Upper lobe of left lung (tissue), 4 donors: Measurements from ENCODE around the gene ITGB7.

Experiments
- EP300 ChIP-seq, 4 donors: sonication (generic); formaldehyde crosslinking; IDR thresholded peaks; one replicate each; pipeline ENCODE4 v1.5.1; 2017; ENCODE audit warnings: antibody characterized with exemption in 4 of 4, control low read depth in 2 of 4
- POLR2A ChIP-seq, 4 donors: fragments of 450-650 bp; IDR thresholded peaks; one replicate each; pipeline ENCODE4 v1.5.1; 2016 to 2017; ENCODE audit warnings: antibody characterized with exemption in 4 of 4, mild to moderate bottlenecking in 2 of 4
- POLR2AphosphoS5 ChIP-seq, 2 donors: sonication (generic); formaldehyde crosslinking; IDR thresholded peaks; one replicate each; pipeline ENCODE4 v1.5.1; 2017; ENCODE audit warnings: antibody characterized with exemption in 2 of 2
- TF ChIP-seq, protein P1 (sequence below), 6 experiments: fragments of 450-650 bp in 4 of 6; fragments of 200-600 bp in 2 of 6; sonication (generic) in 2 of 6; IDR thresholded peaks; one replicate each; pipeline ENCODE4 v1.5.1; 2016 to 2019; ENCODE audit warnings: antibody characterized with exemption in 6 of 6

DNA sequence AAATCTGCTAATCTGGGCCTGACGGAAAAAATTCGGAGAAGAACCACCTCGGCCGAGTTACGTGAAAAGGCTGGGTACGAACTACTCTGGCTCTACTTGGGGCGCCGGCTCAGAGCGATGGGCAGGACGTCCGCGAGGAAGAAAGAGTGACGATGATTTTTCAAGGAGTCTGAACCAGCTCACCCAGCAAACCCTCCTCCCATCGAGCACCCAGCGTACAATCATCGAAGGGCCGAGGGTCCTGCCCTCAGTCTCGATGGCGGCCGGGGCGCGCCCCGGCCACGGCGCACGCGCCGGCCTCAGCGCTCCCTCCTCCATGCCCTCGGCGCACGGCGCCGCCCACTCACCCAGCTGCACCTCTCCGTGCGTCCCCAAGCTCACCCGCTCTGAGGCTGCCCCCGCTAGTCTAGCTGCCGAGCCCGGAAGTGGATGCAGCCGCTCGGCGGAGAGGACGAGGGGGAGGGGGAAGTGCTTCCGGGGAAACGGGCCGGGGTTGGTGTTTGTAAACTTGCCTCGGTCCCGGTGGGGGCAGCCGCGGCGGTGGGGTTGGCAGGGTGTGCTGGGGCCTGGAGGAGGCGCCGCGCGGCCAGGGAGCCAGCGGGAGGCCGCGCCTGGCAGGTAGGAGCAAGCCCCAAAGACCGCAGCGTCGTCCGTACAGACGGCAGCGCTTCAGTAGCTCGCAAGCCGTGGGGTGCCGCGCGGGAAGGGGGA lies 26.7 kb downstream of the ITGB7 start, which contains the start of the genes CSAD and ZNF740:
- TF ChIP-seq, protein P1, sequence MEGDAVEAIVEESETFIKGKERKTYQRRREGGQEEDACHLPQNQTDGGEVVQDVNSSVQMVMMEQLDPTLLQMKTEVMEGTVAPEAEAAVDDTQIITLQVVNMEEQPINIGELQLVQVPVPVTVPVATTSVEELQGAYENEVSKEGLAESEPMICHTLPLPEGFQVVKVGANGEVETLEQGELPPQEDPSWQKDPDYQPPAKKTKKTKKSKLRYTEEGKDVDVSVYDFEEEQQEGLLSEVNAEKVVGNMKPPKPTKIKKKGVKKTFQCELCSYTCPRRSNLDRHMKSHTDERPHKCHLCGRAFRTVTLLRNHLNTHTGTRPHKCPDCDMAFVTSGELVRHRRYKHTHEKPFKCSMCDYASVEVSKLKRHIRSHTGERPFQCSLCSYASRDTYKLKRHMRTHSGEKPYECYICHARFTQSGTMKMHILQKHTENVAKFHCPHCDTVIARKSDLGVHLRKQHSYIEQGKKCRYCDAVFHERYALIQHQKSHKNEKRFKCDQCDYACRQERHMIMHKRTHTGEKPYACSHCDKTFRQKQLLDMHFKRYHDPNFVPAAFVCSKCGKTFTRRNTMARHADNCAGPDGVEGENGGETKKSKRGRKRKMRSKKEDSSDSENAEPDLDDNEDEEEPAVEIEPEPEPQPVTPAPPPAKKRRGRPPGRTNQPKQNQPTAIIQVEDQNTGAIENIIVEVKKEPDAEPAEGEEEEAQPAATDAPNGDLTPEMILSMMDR (IDR thresholded peaks at IDR 0.05) = peak in 1 of 6 experiments; percentile 29
- TF ChIP-seq EP300 (IDR thresholded peaks at IDR 0.05) = peak in 2 of 4 donors; percentile 3 to 71
- TF ChIP-seq POLR2AphosphoS5 (IDR thresholded peaks at IDR 0.05) = peak; percentile 88 to 93
- peak in 3 of 4 donors; percentile 58 to 88 (median 80) for TF ChIP-seq POLR2A (IDR thresholded peaks at IDR 0.05)
